WTC11 (cell line): ENCODE data around the gene WDR1. TPM values are rescaled to one million over a fixed set of nuclear protein-coding genes. Genes with fewer than 3 reads are reported as not detected.

Experiments
- ATAC-seq: fragments of 200-7000 bp; cut with Tn5 transposase; 2 replicates; pipeline ENCODE4 v1.10.0; 2021; ENCODE audit warnings: mild to moderate bottlenecking, moderate library complexity
- CTCF ChIA-PET: fragments of 300-600 bp; sonication (Branson Sonifier 250); formaldehyde crosslinking; loops from one replicate; lab custom pipeline; 2021; ENCODE audit warnings: antibody characterized with exemption; lab: Charles Lee
- POLR2A ChIA-PET: fragments of 350-600 bp; sonication (Branson Sonifier 250); formaldehyde crosslinking; loops from one replicate; lab custom pipeline; 2021; ENCODE audit warnings: antibody characterized with exemption; lab: Charles Lee
- DNase-seq: peaks from one replicate; pipeline ENCODE4 v3.0.0; 2021; ENCODE audit warnings: low spot score
- H3K27ac Mint-ChIP-seq: 2 replicates; pipeline ENCODE4 v1.8.0; 2021; ENCODE audit warnings: mixed read lengths
- H3K27me3 Mint-ChIP-seq: 2 replicates; pipeline ENCODE4 v1.8.0; 2021; ENCODE audit warnings: low read depth, mild to moderate bottlenecking, moderate library complexity, mixed read lengths
- H3K36me3 Mint-ChIP-seq: 2 replicates; pipeline ENCODE4 v1.8.0; 2021; ENCODE audit warnings: mixed read lengths
- H3K4me1 Mint-ChIP-seq: 2 replicates; pipeline ENCODE4 v1.8.0; 2022; ENCODE audit warnings: mixed read lengths
- H3K4me3 Mint-ChIP-seq: 2 replicates; pipeline ENCODE4 v1.8.0; 2021; ENCODE audit warnings: mild to moderate bottlenecking, moderate library complexity, mixed read lengths
- H3K9me3 Mint-ChIP-seq: 2 replicates; pipeline ENCODE4 v1.8.0; 2021; ENCODE audit warnings: mixed read lengths
- CBFB ChIP-seq: sonication (generic); formaldehyde crosslinking; IDR thresholded peaks from 2 replicates; pipeline ENCODE4 v1.8.1; 2022; ENCODE audit warnings: mild to moderate bottlenecking, low read depth, missing genetic modification reagents
- ELF4 ChIP-seq: sonication (generic); formaldehyde crosslinking; IDR thresholded peaks from 2 replicates; pipeline ENCODE4 v1.8.1; 2022; ENCODE audit warnings: low read depth, mild to moderate bottlenecking, moderate library complexity, missing genetic modification reagents
- ETV6 ChIP-seq: sonication (generic); formaldehyde crosslinking; IDR thresholded peaks from 2 replicates; pipeline ENCODE4 v1.8.1; 2022; ENCODE audit warnings: mild to moderate bottlenecking, missing genetic modification reagents
- FOXJ3 ChIP-seq: sonication (generic); formaldehyde crosslinking; IDR thresholded peaks from 2 replicates; pipeline ENCODE4 v1.9.0; 2021; ENCODE audit warnings: missing genetic modification reagents, mild to moderate bottlenecking, borderline replicate concordance
- FOXK1 ChIP-seq: sonication (generic); formaldehyde crosslinking; IDR thresholded peaks from 2 replicates; pipeline ENCODE4 v1.8.0; 2022; ENCODE audit warnings: mild to moderate bottlenecking, moderate library complexity, missing genetic modification reagents
- GRHL2 ChIP-seq: fragments of 250-450 bp; sonication (Bioruptor Pico); IDR thresholded peaks from 2 replicates; pipeline ENCODE4 v1.8.0; 2022; ENCODE audit warnings: mild to moderate bottlenecking, moderate library complexity; ENCODE audit not compliant: insufficient replicate concordance, severe bottlenecking
- IRF2 ChIP-seq: sonication (generic); formaldehyde crosslinking; IDR thresholded peaks from 2 replicates; pipeline ENCODE4 v1.8.0; 2022; ENCODE audit warnings: low read depth, missing genetic modification reagents, borderline replicate concordance
- MLX ChIP-seq: sonication (generic); formaldehyde crosslinking; IDR thresholded peaks from 2 replicates; pipeline ENCODE4 v1.8.1; 2023; ENCODE audit warnings: mild to moderate bottlenecking, missing genetic modification reagents, moderate library complexity
- NFYB ChIP-seq: sonication (generic); formaldehyde crosslinking; conservative IDR thresholded peaks from 2 replicates; pipeline ENCODE4 v1.8.0; 2022; ENCODE audit warnings: low read depth, missing genetic modification reagents
- NR2C2 ChIP-seq: sonication (generic); formaldehyde crosslinking; IDR thresholded peaks from 2 replicates; pipeline ENCODE4 v1.8.0; 2022; ENCODE audit warnings: mild to moderate bottlenecking, missing genetic modification reagents
- OVOL2 ChIP-seq: fragments of 250-450 bp; sonication (Bioruptor Pico); IDR thresholded peaks from 2 replicates; pipeline ENCODE4 v1.9.0; 2021; ENCODE audit warnings: mild to moderate bottlenecking, borderline replicate concordance
- STAT6 ChIP-seq: sonication (generic); formaldehyde crosslinking; conservative IDR thresholded peaks from 2 replicates; pipeline ENCODE4 v1.8.1; 2023; ENCODE audit warnings: mild to moderate bottlenecking, low read depth, missing genetic modification reagents, moderate library complexity
- TEAD1 ChIP-seq: sonication (generic); formaldehyde crosslinking; IDR thresholded peaks from 2 replicates; pipeline ENCODE4 v1.8.0; 2022; ENCODE audit warnings: mild to moderate bottlenecking, missing genetic modification reagents
- ZNF138 ChIP-seq: sonication (generic); formaldehyde crosslinking; conservative IDR thresholded peaks from 2 replicates; pipeline ENCODE4 v1.8.1; 2022; ENCODE audit warnings: mild to moderate bottlenecking, moderate library complexity, missing genetic modification reagents
- ZNF219 ChIP-seq: sonication (generic); formaldehyde crosslinking; IDR thresholded peaks from 2 replicates; pipeline ENCODE4 v1.8.0; 2023; ENCODE audit warnings: missing genetic modification reagents, mild to moderate bottlenecking, borderline replicate concordance
- ZNF317 ChIP-seq: sonication (generic); formaldehyde crosslinking; IDR thresholded peaks from 2 replicates; pipeline ENCODE4 v1.8.1; 2023; ENCODE audit warnings: low read depth, mild to moderate bottlenecking, moderate library complexity, missing genetic modification reagents, borderline replicate concordance
- total RNA-seq: library from RNA; stranded (reverse); gene quantifications from 3 replicates; pipeline ENCODE4 v1.2.3, GENCODE V29; 2021
- TF ChIP-seq, protein P1 (sequence below): sonication (generic); formaldehyde crosslinking; IDR thresholded peaks from 2 replicates; pipeline ENCODE4 v1.8.0; 2023; ENCODE audit warnings: mild to moderate bottlenecking, missing genetic modification reagents
- TF ChIP-seq, protein P2 (sequence below): sonication (generic); formaldehyde crosslinking; IDR thresholded peaks from 2 replicates; pipeline ENCODE4 v1.8.1; 2023; ENCODE audit warnings: mild to moderate bottlenecking, moderate library complexity, missing genetic modification reagents

Gene WDR1
- total RNA-seq, 1 experiment from 2014 or later: 288 TPM

GRCh38 chr4:10048941-10049697 lies 67.5 kb downstream of the WDR1 start:
- no peaks in the 10 kb centered on the region for H3K36me3 Mint-ChIP-seq
- no peak for ATAC-seq
- H3K27ac Mint-ChIP-seq: no peak overlapping the region
- TF ChIP-seq FOXK1 (CRISPR knock-in tag) (no peak), STAT6 (CRISPR knock-in tag) (no peak), FOXJ3 (CRISPR knock-in tag) (no peak), MLX (no peak), ETV6 (CRISPR knock-in tag) (no peak), ZNF138 (CRISPR knock-in tag) (no peak), IRF2 (no peak), TEAD1 (no peak), GRHL2 (CRISPR knock-in tag) (no peak), NFYB (CRISPR knock-in tag) (no peak)
- TF ChIP-seq, protein P1, sequence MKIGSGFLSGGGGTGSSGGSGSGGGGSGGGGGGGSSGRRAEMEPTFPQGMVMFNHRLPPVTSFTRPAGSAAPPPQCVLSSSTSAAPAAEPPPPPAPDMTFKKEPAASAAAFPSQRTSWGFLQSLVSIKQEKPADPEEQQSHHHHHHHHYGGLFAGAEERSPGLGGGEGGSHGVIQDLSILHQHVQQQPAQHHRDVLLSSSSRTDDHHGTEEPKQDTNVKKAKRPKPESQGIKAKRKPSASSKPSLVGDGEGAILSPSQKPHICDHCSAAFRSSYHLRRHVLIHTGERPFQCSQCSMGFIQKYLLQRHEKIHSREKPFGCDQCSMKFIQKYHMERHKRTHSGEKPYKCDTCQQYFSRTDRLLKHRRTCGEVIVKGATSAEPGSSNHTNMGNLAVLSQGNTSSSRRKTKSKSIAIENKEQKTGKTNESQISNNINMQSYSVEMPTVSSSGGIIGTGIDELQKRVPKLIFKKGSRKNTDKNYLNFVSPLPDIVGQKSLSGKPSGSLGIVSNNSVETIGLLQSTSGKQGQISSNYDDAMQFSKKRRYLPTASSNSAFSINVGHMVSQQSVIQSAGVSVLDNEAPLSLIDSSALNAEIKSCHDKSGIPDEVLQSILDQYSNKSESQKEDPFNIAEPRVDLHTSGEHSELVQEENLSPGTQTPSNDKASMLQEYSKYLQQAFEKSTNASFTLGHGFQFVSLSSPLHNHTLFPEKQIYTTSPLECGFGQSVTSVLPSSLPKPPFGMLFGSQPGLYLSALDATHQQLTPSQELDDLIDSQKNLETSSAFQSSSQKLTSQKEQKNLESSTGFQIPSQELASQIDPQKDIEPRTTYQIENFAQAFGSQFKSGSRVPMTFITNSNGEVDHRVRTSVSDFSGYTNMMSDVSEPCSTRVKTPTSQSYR (CRISPR knock-in tag): no peak
- no peak overlapping the region for H3K4me3 Mint-ChIP-seq
- H3K27me3 Mint-ChIP-seq: no peaks in the 10 kb centered on the region; the same call in 1 of the 2 replicates
- no peak for DNase-seq
- peaks cover 24% of the 10 kb centered on the region for H3K4me1 Mint-ChIP-seq
- peaks cover 17% of the 10 kb centered on the region for H3K9me3 Mint-ChIP-seq
- ChIA-PET CTCF (interaction anchor here (1.9 kb wide), 1 partner anchor 92 kb away, joined by 4 read pairs; no protein-coding TSS in a partner anchor), POLR2A (no interaction called here)

- ATAC-seq: no peak
- no peak for TF ChIP-seq OVOL2
- TF ChIP-seq ZNF219: no peak
- TF ChIP-seq, all 79 proteins: peak for 0
- no peak overlapping the region for H3K27ac Mint-ChIP-seq
- H3K4me1 Mint-ChIP-seq: peaks cover 24% of the 10 kb centered on the region
- ChIA-PET POLR2A (no interaction called here), CTCF (no interaction called here)
- DNase-seq: no peak
- no peaks in the 10 kb centered on the region for H3K36me3 Mint-ChIP-seq
- H3K9me3 Mint-ChIP-seq: peaks cover 18% of the 10 kb centered on the region
- H3K27me3 Mint-ChIP-seq: no peaks in the 10 kb centered on the region; the same call in none of the 2 replicates
- no peak overlapping the region for H3K4me3 Mint-ChIP-seq
Observed at GRCh38 chr4:10047967-10048366, 68.6 kb downstream of the WDR1 start.

- no peak for ATAC-seq
- DNase-seq: no peak
- peaks cover 21% of the 10 kb centered on the region for H3K4me1 Mint-ChIP-seq
- no peak overlapping the region for H3K27ac Mint-ChIP-seq
- no peaks in the 10 kb centered on the region; the same call in none of the 2 replicates for H3K27me3 Mint-ChIP-seq
- peaks cover 24% of the 10 kb centered on the region for H3K9me3 Mint-ChIP-seq
- H3K36me3 Mint-ChIP-seq: peaks cover 7% of the 10 kb centered on the region; the same call in 1 of the 2 replicates
- POLR2A ChIA-PET: no interaction called here
- CTCF ChIA-PET: no interaction called here
- no peak overlapping the region for H3K4me3 Mint-ChIP-seq
- TF ChIP-seq ELF4 (CRISPR knock-in tag): no peak
- TF ChIP-seq ZNF317: no peak
- TF ChIP-seq, protein P2, sequence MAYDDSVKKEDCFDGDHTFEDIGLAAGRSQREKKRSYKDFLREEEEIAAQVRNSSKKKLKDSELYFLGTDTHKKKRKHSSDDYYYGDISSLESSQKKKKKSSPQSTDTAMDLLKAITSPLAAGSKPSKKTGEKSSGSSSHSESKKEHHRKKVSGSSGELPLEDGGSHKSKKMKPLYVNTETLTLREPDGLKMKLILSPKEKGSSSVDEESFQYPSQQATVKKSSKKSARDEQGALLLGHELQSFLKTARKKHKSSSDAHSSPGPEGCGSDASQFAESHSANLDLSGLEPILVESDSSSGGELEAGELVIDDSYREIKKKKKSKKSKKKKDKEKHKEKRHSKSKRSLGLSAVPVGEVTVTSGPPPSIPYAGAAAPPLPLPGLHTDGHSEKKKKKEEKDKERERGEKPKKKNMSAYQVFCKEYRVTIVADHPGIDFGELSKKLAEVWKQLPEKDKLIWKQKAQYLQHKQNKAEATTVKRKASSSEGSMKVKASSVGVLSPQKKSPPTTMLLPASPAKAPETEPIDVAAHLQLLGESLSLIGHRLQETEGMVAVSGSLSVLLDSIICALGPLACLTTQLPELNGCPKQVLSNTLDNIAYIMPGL (CRISPR knock-in tag): no peak
- no peak for TF ChIP-seq CBFB (CRISPR knock-in tag)
- TF ChIP-seq STAT6 (CRISPR knock-in tag): no peak
- TF ChIP-seq NR2C2 (CRISPR knock-in tag): no peak
Observed at GRCh38 chr4:10046471-10046870, 70.1 kb downstream of the WDR1 start.
